IMR-90 (cell line): Measurements from ENCODE around the gene SLC16A4. TPM values are rescaled to one million over a fixed set of nuclear protein-coding genes. Genes with fewer than 3 reads are reported as not detected.

Source experiments
- ATAC-seq: fragments of 200-7000 bp; cut with Tn5 transposase; 2 replicates; pipeline ENCODE4 v1.9.1; 2020; ENCODE audit warnings: low read depth, mild to moderate bottlenecking, moderate library complexity
- BruUV-seq: library from RNA; stranded (reverse); fragments of 400-500 nt; replicated peaks from 2 replicates; lab custom pipeline; 2021; lab: Mats Ljungman, UMichigan
- CTCF ChIA-PET: fragments of 300-600 bp; formaldehyde crosslinking; extraction: SDS; loops from one replicate; lab custom pipeline; 2021; ENCODE audit warnings: antibody characterized with exemption; lab: Yijun Ruan, JAX
- POLR2A ChIA-PET: fragments of 300-600 bp; sonication (Branson Sonifier 250); formaldehyde crosslinking; loops from one replicate; lab custom pipeline; 2022; ENCODE audit warnings: antibody characterized with exemption; ENCODE audit not compliant: unreplicated experiment; lab: Charles Lee
- DNase-seq: peaks from one replicate; pipeline ENCODE4 v3.0.0; 2013
- H2AFZ ChIP-seq: replicated peaks from 2 replicates; pipeline ENCODE3; 2013; ENCODE audit warnings: low read length, mild to moderate bottlenecking; ENCODE audit not compliant: poor library complexity
- H2AK5ac ChIP-seq: 2 replicates; pipeline ENCODE4 v1.6.1; 2013; ENCODE audit warnings: low read depth, low read length, inconsistent platforms
- H2AK9ac ChIP-seq: replicated peaks from 2 replicates; pipeline ENCODE3; 2013; ENCODE audit warnings: mild to moderate bottlenecking, low read depth, low read length, moderate library complexity; ENCODE audit not compliant: poor library complexity
- H2BK120ac ChIP-seq: 2 replicates; pipeline ENCODE4 v1.6.1; 2013; ENCODE audit warnings: low read depth, low read length, inconsistent platforms
- H2BK15ac ChIP-seq: 3 replicates; pipeline ENCODE4 v1.6.1; 2013; ENCODE audit warnings: low read depth, low read length, inconsistent platforms
- H2BK20ac ChIP-seq: 2 replicates; pipeline ENCODE4 v1.6.1; 2013; ENCODE audit warnings: low read depth, mild to moderate bottlenecking, inconsistent platforms, low read length, moderate library complexity
- H2BK5ac ChIP-seq: 2 replicates; pipeline ENCODE4 v1.6.1; 2013; ENCODE audit warnings: mild to moderate bottlenecking, low read depth, low read length, inconsistent platforms; ENCODE audit not compliant: poor library complexity, severe bottlenecking
- H3K14ac ChIP-seq: replicated peaks from 2 replicates; pipeline ENCODE4 v1.6.1; 2013; ENCODE audit warnings: low read depth, low read length, inconsistent platforms
- H3K18ac ChIP-seq: 2 replicates; pipeline ENCODE4 v1.6.1; 2013; ENCODE audit warnings: low read depth, low read length, control low read depth
- H3K23ac ChIP-seq: 2 replicates; pipeline ENCODE4 v1.6.1; 2013; ENCODE audit warnings: low read depth, low read length, inconsistent platforms
- H3K27ac ChIP-seq: 2 replicates; pipeline ENCODE4 v1.5.1; 2013; ENCODE audit warnings: mild to moderate bottlenecking, control low read depth, low read length; ENCODE audit not compliant: insufficient read depth
- H3K27me3 ChIP-seq: 2 replicates; pipeline ENCODE4 v1.6.1; 2013; ENCODE audit warnings: low read length; ENCODE audit not compliant: control insufficient read depth, insufficient read depth
- H3K36me3 ChIP-seq: 2 replicates; pipeline ENCODE4 v1.6.1; 2013; ENCODE audit warnings: low read length, mixed read lengths; ENCODE audit not compliant: control insufficient read depth, insufficient read depth
- H3K4ac ChIP-seq: 2 replicates; pipeline ENCODE4 v1.6.1; 2013; ENCODE audit warnings: low read depth, low read length, inconsistent platforms
- H3K4me1 ChIP-seq: 2 replicates; pipeline ENCODE4 v1.6.1; 2013; ENCODE audit warnings: low read length, mixed read lengths; ENCODE audit not compliant: control insufficient read depth, insufficient read depth
- H3K4me2 ChIP-seq: 2 replicates; pipeline ENCODE4 v1.6.1; 2013; ENCODE audit warnings: low read depth, mild to moderate bottlenecking, control low read depth, low read length, moderate library complexity
- H3K4me3 ChIP-seq: 2 replicates; pipeline ENCODE4 v1.5.1; 2013; ENCODE audit warnings: low read depth, mild to moderate bottlenecking, control low read depth, low read length, moderate library complexity; ENCODE audit not compliant: insufficient read depth
- H3K56ac ChIP-seq: 2 replicates; pipeline ENCODE4 v1.6.1; 2013; ENCODE audit warnings: low read length, inconsistent platforms; ENCODE audit not compliant: insufficient read depth; ENCODE audit errors: extremely low read depth
- H3K79me1 ChIP-seq, 2 experiments: 2 replicates each; pipeline ENCODE4 v1.6.1; 2013; ENCODE audit warnings: low read length in 2 of 2, inconsistent platforms in 1 of 2, low read depth in 1 of 2
- H3K9ac ChIP-seq: 2 replicates; pipeline ENCODE4 v1.6.1; 2013; ENCODE audit warnings: low read depth, low read length, control low read depth
- H3K9me1 ChIP-seq: 2 replicates; pipeline ENCODE4 v1.6.1; 2013; ENCODE audit warnings: low read length, inconsistent platforms; ENCODE audit not compliant: insufficient read depth
- H3K9me3 ChIP-seq: 2 replicates; pipeline ENCODE4 v1.6.1; 2013; ENCODE audit warnings: low read length; ENCODE audit not compliant: control insufficient read depth, insufficient read depth
- H4K20me1 ChIP-seq: 2 replicates; pipeline ENCODE4 v1.6.1; 2013; ENCODE audit warnings: low read length, inconsistent platforms; ENCODE audit not compliant: insufficient read depth
- H4K5ac ChIP-seq: 2 replicates; pipeline ENCODE4 v1.6.1; 2013; ENCODE audit warnings: mild to moderate bottlenecking, low read depth, low read length, control low read depth
- H4K8ac ChIP-seq, 2 experiments: 2 replicates each; pipeline ENCODE4 v1.6.1; 2013; ENCODE audit warnings: low read depth in 2 of 2, low read length in 2 of 2, control low read depth in 1 of 2, inconsistent platforms in 1 of 2
- H4K91ac ChIP-seq: 2 replicates; pipeline ENCODE4 v1.6.1; 2013; ENCODE audit warnings: low read depth, low read length, inconsistent platforms; ENCODE audit not compliant: insufficient read depth
- CHD1 ChIP-seq: IDR thresholded peaks from 2 replicates; pipeline ENCODE4 v1.6.1; 2012; ENCODE audit warnings: low read depth, low read length, improper control_type of control experiment
- CTCF ChIP-seq: conservative IDR thresholded peaks from 2 replicates; pipeline ENCODE4 v1.5.1; 2012; ENCODE audit warnings: mild to moderate bottlenecking, low read depth, low read length, improper control_type of control experiment
- ELK1 ChIP-seq: fragments of 150-350 bp; IDR thresholded peaks from 2 replicates; pipeline ENCODE4 v1.6.1; 2016; ENCODE audit warnings: low read depth, mild to moderate bottlenecking, low read length, moderate library complexity, borderline replicate concordance
- FOS ChIP-seq: fragments of 150-350 bp; IDR thresholded peaks from 2 replicates; pipeline ENCODE4 v1.6.1; 2016; ENCODE audit warnings: low read depth, low read length
- MAFK ChIP-seq: IDR thresholded peaks from 2 replicates; pipeline ENCODE4 v1.6.1; 2012; ENCODE audit warnings: low read depth, low read length, improper control_type of control experiment
- MXI1 ChIP-seq: IDR thresholded peaks from 2 replicates; pipeline ENCODE4 v1.6.1; 2012; ENCODE audit warnings: low read depth, mild to moderate bottlenecking, low read length, moderate library complexity, borderline replicate concordance
- NFE2L2 ChIP-seq: fragments of 150-350 bp; IDR thresholded peaks from 2 replicates; pipeline ENCODE4 v1.6.1; 2016; ENCODE audit warnings: low read depth, mild to moderate bottlenecking, low read length
- POLR2A ChIP-seq: IDR thresholded peaks from 2 replicates; pipeline ENCODE4 v1.6.1; 2012; ENCODE audit warnings: mild to moderate bottlenecking, low read depth, low read length
- RAD21 ChIP-seq: IDR thresholded peaks from 2 replicates; pipeline ENCODE4 v1.6.1; 2012; ENCODE audit warnings: low read length, improper control_type of control experiment
- RCOR1 ChIP-seq: IDR thresholded peaks from 2 replicates; pipeline ENCODE4 v1.6.1; 2012; ENCODE audit warnings: mild to moderate bottlenecking, low read length, improper control_type of control experiment; ENCODE audit not compliant: insufficient replicate concordance
- RFX5 ChIP-seq: IDR thresholded peaks from 2 replicates; pipeline ENCODE4 v1.8.0; 2012; ENCODE audit warnings: low read depth, mild to moderate bottlenecking, low read length, moderate library complexity
- WGBS, 2 experiments: methylation state at CpG; one replicate each; pipeline versions ENCODE4 v1.1.5 to v1.1.7; 2013; ENCODE audit warnings: missing lambda C conversion rate in 2 of 2; ENCODE audit not compliant: insufficient read length in 1 of 2; ENCODE audit errors: extremely low coverage in 2 of 2; 5-methylcytosine and 5-hydroxymethylcytosine counted together
- dilution Hi-C: fragments of 300-500 bp; cut with HindIII; formaldehyde crosslinking; loops from one replicate; pipeline ENCODE4 v1.14.3; 2018; ENCODE audit warnings: low sequenced_read_pairs; ENCODE audit not compliant: unreplicated experiment
- in situ Hi-C: fragments of 300-500 bp; cut with MboI; formaldehyde crosslinking; loops from 3 replicates; pipeline ENCODE4 v1.14.3; 2019; ENCODE audit warnings: low sequenced_read_pairs, inconsistent platforms, mixed read lengths
- intact Hi-C: fragments of 100-400 bp; cut with micrococcal nuclease; formaldehyde crosslinking; loops from 2 replicates; pipeline ENCODE4 v1.10.0; 2022
- polyA plus RNA-seq, 3 experiments: library from polyadenylated mRNA; depleted of rRNA; stranded (reverse); fragments of >200 nt; gene quantifications; 2 replicates each; pipeline ENCODE4 v1.2.3, GENCODE V29; 2012; ENCODE audit warnings: low replicate concordance in 1 of 3
- total RNA-seq: library from RNA; depleted of rRNA; stranded (reverse); fragments of >200 nt; gene quantifications from 2 replicates; pipeline ENCODE4 v1.2.3, GENCODE V29; 2012
- TF ChIP-seq, protein P1 (sequence below): fragments of 150-350 bp; IDR thresholded peaks from 2 replicates; pipeline ENCODE4 v1.6.1; 2017; ENCODE audit warnings: mild to moderate bottlenecking, antibody characterized with exemption, low read length, low read depth

Gene SLC16A4
- total and polyA plus RNA-seq, 2 of the 4 experiments (the other 2 are of a cell fraction): 27.7 to 65.2 TPM

GRCh38 chr1:110383251-110383990 lies 7.4 kb downstream of the SLC16A4 start:
- peaks cover 3 to 16% of the 10 kb centered on the region in 2 experiments for H3K79me1 ChIP-seq
- no peak overlapping the region; the same call in 1 of the 2 replicates for H4K91ac ChIP-seq
- H3K18ac ChIP-seq: peak overlapping the region; percentile 86; the same call in 1 of the 2 replicates
- TF ChIP-seq MAFK: no peak
- TF ChIP-seq RCOR1: no peak
- no peak for TF ChIP-seq CHD1
- TF ChIP-seq, protein P1, sequence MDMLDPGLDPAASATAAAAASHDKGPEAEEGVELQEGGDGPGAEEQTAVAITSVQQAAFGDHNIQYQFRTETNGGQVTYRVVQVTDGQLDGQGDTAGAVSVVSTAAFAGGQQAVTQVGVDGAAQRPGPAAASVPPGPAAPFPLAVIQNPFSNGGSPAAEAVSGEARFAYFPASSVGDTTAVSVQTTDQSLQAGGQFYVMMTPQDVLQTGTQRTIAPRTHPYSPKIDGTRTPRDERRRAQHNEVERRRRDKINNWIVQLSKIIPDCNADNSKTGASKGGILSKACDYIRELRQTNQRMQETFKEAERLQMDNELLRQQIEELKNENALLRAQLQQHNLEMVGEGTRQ: no peak
- no peak for TF ChIP-seq NFE2L2
- no peak for TF ChIP-seq CTCF
- no peak for TF ChIP-seq MXI1
- no peak for TF ChIP-seq POLR2A
- no peak for TF ChIP-seq RAD21
- TF ChIP-seq ELK1: no peak
- no peak for TF ChIP-seq RFX5
- no peak for TF ChIP-seq FOS
- no peak overlapping the region for H3K4me3 ChIP-seq
- no peaks in the 10 kb centered on the region for H3K27me3 ChIP-seq
- intact Hi-C loops (no loop called here), in situ Hi-C loops (no loop called here), dilution Hi-C loops (no loop called here)
- H4K5ac ChIP-seq: peak overlapping the region; percentile 90; the same call in 1 of the 2 replicates
- no peak overlapping the region for H3K4ac ChIP-seq
- POLR2A ChIA-PET: interaction anchor here (0.6 kb wide), 2 partner anchors 10 to 22 kb away, joined by 3 to 6 read pairs; no protein-coding TSS in a partner anchor
- peaks cover 20% of the 10 kb centered on the region for H3K4me1 ChIP-seq
- peaks cover 7% of the 10 kb centered on the region for H3K36me3 ChIP-seq
- H2BK15ac ChIP-seq: no peak overlapping the region; the same call in 2 of the 3 replicates
- H2AFZ ChIP-seq: no peak overlapping the region
- H3K9me1 ChIP-seq: 0 out of 2 replicates have a peak, but pooled peaks cover 6% of the 10 kb centered on the region
- no peak overlapping the region for H3K56ac ChIP-seq
- H2BK20ac ChIP-seq: no peak overlapping the region
- peak overlapping the region; percentile 17; the same call in 1 of the 2 replicates for H3K27ac ChIP-seq
- no peak for ATAC-seq
- H3K9ac ChIP-seq: no peak overlapping the region
- peak overlapping the region; percentile 31 for H2BK5ac ChIP-seq
- CTCF ChIA-PET: interaction anchor here (0.7 to 1.7 kb wide), 2 partner anchors 12 to 35 kb away, joined by 3 read pairs; no protein-coding TSS in a partner anchor
- H3K4me2 ChIP-seq: peak overlapping the region; percentile 72; the same call in 1 of the 2 replicates
- no peak overlapping the region for H2AK9ac ChIP-seq
- WGBS, 2 experiments: 100% methylated on average over 1 of the region's 5 CpGs; no CpG with 5 or more reads in 1 of the 2 experiments
- no TSS peak for BruUV-seq
- H4K8ac ChIP-seq: peak overlapping the region in 1 of 2 experiments; percentile 33; a peak in 1 of 4 replicates
- H3K14ac ChIP-seq: no peak overlapping the region; the same call in 1 of the 2 replicates
- no peak for DNase-seq
- H4K20me1 ChIP-seq: no peaks in the 10 kb centered on the region
- no peaks in the 10 kb centered on the region for H3K9me3 ChIP-seq
- H2BK120ac ChIP-seq: no peak overlapping the region
- no peak overlapping the region for H3K23ac ChIP-seq
- no peak overlapping the region for H2AK5ac ChIP-seq
